Astrocyte (in vitro differentiated cells and primary cell): ENCODE results near the gene SUPT20H. TPM values are rescaled to one million over a fixed set of nuclear protein-coding genes. Genes with fewer than 3 reads are reported as not detected.

Experiments used
- DNase-seq: peaks from one replicate; pipeline ENCODE4 v3.0.0-alpha.2; 2010; ENCODE audit warnings: low read depth
- FAIRE-seq: peaks from 2 replicates; lab custom pipeline; 2011; peaks lifted over from hg19 to GRCh38; lab: Jason Lieb, UNC
- H2AFZ ChIP-seq: 2 replicates; pipeline ENCODE4 v1.6.0; 2012; ENCODE audit warnings: low read depth, low read length, inconsistent platforms
- H3K27ac ChIP-seq: 2 replicates; pipeline ENCODE4 v1.5.1; 2011; ENCODE audit warnings: low read depth, low read length, inconsistent platforms
- H3K27me3 ChIP-seq: 2 replicates; pipeline ENCODE4 v1.6.0; 2011; ENCODE audit warnings: low read length, inconsistent platforms; ENCODE audit not compliant: insufficient read depth
- H3K36me3 ChIP-seq: 2 replicates; pipeline ENCODE4 v1.5.1; 2011; ENCODE audit warnings: low read length, inconsistent platforms; ENCODE audit not compliant: insufficient read depth
- H3K4me1 ChIP-seq: 2 replicates; pipeline ENCODE4 v1.5.1; 2011; ENCODE audit warnings: low read length, inconsistent platforms; ENCODE audit not compliant: insufficient read depth
- H3K4me2 ChIP-seq: 2 replicates; pipeline ENCODE4 v1.6.0; 2012; ENCODE audit warnings: low read length, inconsistent platforms
- H3K4me3 ChIP-seq: 2 replicates; pipeline ENCODE4 v1.5.1; 2011; ENCODE audit warnings: low read depth, mild to moderate bottlenecking, low read length, inconsistent platforms; ENCODE audit not compliant: insufficient read depth
- H3K79me2 ChIP-seq: 2 replicates; pipeline ENCODE4 v1.6.0; 2012; ENCODE audit warnings: mild to moderate bottlenecking, low read length, inconsistent platforms; ENCODE audit not compliant: insufficient read depth
- H3K9ac ChIP-seq: 2 replicates; pipeline ENCODE4 v1.6.0; 2012; ENCODE audit warnings: mild to moderate bottlenecking, low read length, inconsistent platforms
- H3K9me3 ChIP-seq: 2 replicates; pipeline ENCODE4 v1.5.1; 2012; ENCODE audit warnings: low read depth, mild to moderate bottlenecking, low read length, inconsistent platforms; ENCODE audit not compliant: insufficient read depth
- H4K20me1 ChIP-seq: 2 replicates; pipeline ENCODE4 v1.6.0; 2012; ENCODE audit warnings: low read length, inconsistent platforms; ENCODE audit not compliant: insufficient read depth
- H3K27ac Mint-ChIP-seq: one replicate; pipeline ENCODE4 v1.8.0; 2021; ENCODE audit warnings: mild to moderate bottlenecking, mixed read lengths; ENCODE audit not compliant: unreplicated experiment
- H3K27me3 Mint-ChIP-seq: one replicate; pipeline ENCODE4 v1.8.0; 2021; ENCODE audit warnings: low read depth, mixed read lengths; ENCODE audit not compliant: unreplicated experiment
- H3K36me3 Mint-ChIP-seq: one replicate; pipeline ENCODE4 v1.8.0; 2021; ENCODE audit warnings: low read depth, mixed read lengths; ENCODE audit not compliant: unreplicated experiment
- H3K4me1 Mint-ChIP-seq: one replicate; pipeline ENCODE4 v1.8.0; 2021; ENCODE audit warnings: low read depth, mixed read lengths; ENCODE audit not compliant: unreplicated experiment
- H3K4me3 Mint-ChIP-seq: one replicate; pipeline ENCODE4 v1.8.0; 2021; ENCODE audit warnings: mild to moderate bottlenecking, moderate library complexity, mixed read lengths; ENCODE audit not compliant: unreplicated experiment
- H3K9me3 Mint-ChIP-seq: one replicate; pipeline ENCODE4 v1.8.0; 2021; ENCODE audit warnings: mild to moderate bottlenecking, mixed read lengths; ENCODE audit not compliant: unreplicated experiment
- EZH2 ChIP-seq: IDR thresholded peaks from 2 replicates; pipeline ENCODE4 v1.6.1; 2012; ENCODE audit warnings: mild to moderate bottlenecking, low read length, inconsistent platforms; ENCODE audit not compliant: insufficient read depth
- total RNA-seq: library from RNA; stranded (reverse); gene quantifications from 2 replicates; pipeline ENCODE4 v1.2.1, GENCODE V29; 2021
- TF ChIP-seq, protein P1 (sequence below): IDR thresholded peaks from 2 replicates; pipeline ENCODE4 v1.5.1; 2011; ENCODE audit warnings: low read depth, mild to moderate bottlenecking, inconsistent platforms, low read length, moderate library complexity; ENCODE audit not compliant: insufficient read depth

The SUPT20H gene
- total RNA-seq, 1 donor from 2014 or later: 87.7 TPM

DNA sequence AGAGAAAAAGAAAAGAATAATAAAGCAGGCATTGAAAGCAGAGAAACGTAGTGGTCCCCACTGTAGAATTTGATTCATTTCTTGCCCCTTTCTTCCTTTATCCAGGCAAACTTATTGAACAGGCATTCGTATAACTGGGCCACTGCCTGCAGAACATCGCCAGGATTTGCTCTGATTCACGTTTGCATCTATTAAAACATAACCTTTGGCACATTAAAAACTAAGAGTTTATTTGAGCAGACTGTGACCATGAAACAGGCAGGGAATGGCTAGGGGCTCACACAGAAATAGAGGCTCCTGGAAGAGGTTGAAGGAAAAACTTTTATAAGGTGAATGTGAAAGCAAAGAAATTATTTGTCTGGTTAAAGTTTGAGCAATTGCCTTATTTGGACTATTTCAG is 12.5 kb upstream of the SUPT20H start:
- no peak for FAIRE-seq
- H3K36me3 Mint-ChIP-seq: no peaks in the 10 kb centered on the region
- no peak overlapping the region for H3K9ac ChIP-seq
- DNase-seq: no peak
- no peaks in the 10 kb centered on the region for H3K36me3 ChIP-seq
- no peaks in the 10 kb centered on the region for H3K9me3 Mint-ChIP-seq
- TF ChIP-seq, protein P1, sequence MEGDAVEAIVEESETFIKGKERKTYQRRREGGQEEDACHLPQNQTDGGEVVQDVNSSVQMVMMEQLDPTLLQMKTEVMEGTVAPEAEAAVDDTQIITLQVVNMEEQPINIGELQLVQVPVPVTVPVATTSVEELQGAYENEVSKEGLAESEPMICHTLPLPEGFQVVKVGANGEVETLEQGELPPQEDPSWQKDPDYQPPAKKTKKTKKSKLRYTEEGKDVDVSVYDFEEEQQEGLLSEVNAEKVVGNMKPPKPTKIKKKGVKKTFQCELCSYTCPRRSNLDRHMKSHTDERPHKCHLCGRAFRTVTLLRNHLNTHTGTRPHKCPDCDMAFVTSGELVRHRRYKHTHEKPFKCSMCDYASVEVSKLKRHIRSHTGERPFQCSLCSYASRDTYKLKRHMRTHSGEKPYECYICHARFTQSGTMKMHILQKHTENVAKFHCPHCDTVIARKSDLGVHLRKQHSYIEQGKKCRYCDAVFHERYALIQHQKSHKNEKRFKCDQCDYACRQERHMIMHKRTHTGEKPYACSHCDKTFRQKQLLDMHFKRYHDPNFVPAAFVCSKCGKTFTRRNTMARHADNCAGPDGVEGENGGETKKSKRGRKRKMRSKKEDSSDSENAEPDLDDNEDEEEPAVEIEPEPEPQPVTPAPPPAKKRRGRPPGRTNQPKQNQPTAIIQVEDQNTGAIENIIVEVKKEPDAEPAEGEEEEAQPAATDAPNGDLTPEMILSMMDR: no peak
- no peak for TF ChIP-seq EZH2
- peaks cover 5% of the 10 kb centered on the region for H3K27me3 Mint-ChIP-seq
- no peak overlapping the region for H3K27ac Mint-ChIP-seq
- no peak overlapping the region for H2AFZ ChIP-seq
- no peak overlapping the region for H3K4me3 Mint-ChIP-seq
- no peak overlapping the region for H3K27ac ChIP-seq
- H3K4me3 ChIP-seq: no peak overlapping the region
- H3K27me3 ChIP-seq: no peaks in the 10 kb centered on the region
- no peaks in the 10 kb centered on the region for H3K79me2 ChIP-seq
- H3K9me3 ChIP-seq: no peaks in the 10 kb centered on the region
- no peak overlapping the region for H3K4me2 ChIP-seq
- no peaks in the 10 kb centered on the region for H3K4me1 Mint-ChIP-seq
- H3K4me1 ChIP-seq: no peaks in the 10 kb centered on the region
- no peaks in the 10 kb centered on the region for H4K20me1 ChIP-seq

DNA sequence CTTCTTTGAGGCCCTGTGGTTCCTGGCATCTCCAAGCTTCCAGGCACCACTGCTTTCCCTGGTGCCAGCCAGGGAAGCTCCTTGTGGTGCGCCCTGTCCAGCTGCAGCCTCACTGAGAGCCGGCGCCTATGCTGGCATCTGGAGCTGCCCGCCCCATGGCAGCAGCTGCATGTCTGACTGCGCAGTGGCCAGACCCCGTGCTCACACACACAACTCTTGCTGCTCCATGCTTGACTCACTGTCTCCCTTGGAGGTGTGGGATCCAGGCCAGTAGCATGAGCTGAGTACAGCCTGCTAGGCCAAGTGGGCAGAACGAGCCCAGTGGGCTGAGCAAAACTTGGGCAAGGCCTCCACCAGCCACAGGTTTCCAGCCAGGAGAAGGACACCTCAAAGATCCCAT is 11.5 kb upstream of the SUPT20H start:
- DNase-seq: peak; percentile 38
- Histone ChIP-seq H3K27me3 (no peaks in the 10 kb centered on the region), H3K9me3 (no peaks in the 10 kb centered on the region), H3K79me2 (no peaks in the 10 kb centered on the region), H3K36me3 (no peaks in the 10 kb centered on the region), H3K27ac (no peak overlapping the region), H3K4me2 (no peak overlapping the region), H3K4me1 (no peaks in the 10 kb centered on the region), H3K9ac (no peak overlapping the region), H3K4me3 (no peak overlapping the region), H2AFZ (no peak overlapping the region), H4K20me1 (no peaks in the 10 kb centered on the region)
- H3K9me3 Mint-ChIP-seq: no peaks in the 10 kb centered on the region
- no peak overlapping the region for H3K27ac Mint-ChIP-seq
- TF ChIP-seq, protein P1: no peak
- no peak for TF ChIP-seq EZH2
- H3K4me3 Mint-ChIP-seq: no peak overlapping the region
- peaks cover 5% of the 10 kb centered on the region for H3K27me3 Mint-ChIP-seq
- H3K4me1 Mint-ChIP-seq: no peaks in the 10 kb centered on the region
- no peak for FAIRE-seq
- no peaks in the 10 kb centered on the region for H3K36me3 Mint-ChIP-seq

DNA sequence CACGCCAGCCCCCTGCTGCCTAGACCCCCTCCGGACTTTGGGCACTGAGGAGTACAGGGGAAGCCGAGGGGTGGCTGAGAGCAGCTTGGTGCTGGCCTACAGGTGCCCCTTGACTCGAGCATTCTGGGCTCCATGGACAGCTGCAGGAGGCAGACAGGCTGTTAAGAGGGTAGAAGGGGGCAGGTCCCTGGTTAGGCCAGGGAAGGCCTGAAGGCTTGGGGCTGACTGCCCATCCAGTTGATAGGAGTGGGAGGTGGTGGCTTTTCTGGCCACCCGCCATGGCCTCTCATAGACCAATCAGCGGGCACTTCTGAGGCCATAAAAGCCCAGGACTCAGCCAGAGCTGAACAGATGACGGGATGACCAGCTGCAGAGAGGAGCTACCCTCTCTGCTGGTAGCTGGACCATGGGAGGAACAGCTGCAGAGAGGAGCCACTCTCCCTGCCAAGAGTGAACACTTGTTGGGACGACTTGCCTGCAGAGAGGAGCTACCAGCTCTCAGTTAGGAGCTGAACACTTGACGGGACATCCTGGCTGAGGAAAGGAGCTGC is 10.7 kb upstream of the SUPT20H start:
- no peak for FAIRE-seq
- Histone ChIP-seq H3K79me2 (no peaks in the 10 kb centered on the region), H2AFZ (no peak overlapping the region), H3K4me1 (no peaks in the 10 kb centered on the region), H3K4me2 (no peak overlapping the region), H3K36me3 (no peaks in the 10 kb centered on the region), H3K27ac (no peak overlapping the region), H4K20me1 (no peaks in the 10 kb centered on the region), H3K9me3 (no peaks in the 10 kb centered on the region), H3K4me3 (no peak overlapping the region), H3K27me3 (no peaks in the 10 kb centered on the region), H3K9ac (no peak overlapping the region)
- Mint-ChIP-seq H3K4me1 (no peaks in the 10 kb centered on the region), H3K27me3 (peaks cover 5% of the 10 kb centered on the region), H3K36me3 (no peaks in the 10 kb centered on the region), H3K27ac (no peak overlapping the region), H3K4me3 (no peak overlapping the region), H3K9me3 (no peaks in the 10 kb centered on the region)
- no peak for DNase-seq
- TF ChIP-seq, protein P1: no peak
- TF ChIP-seq EZH2: no peak
